Measurements from ENCODE around the gene ZDHHC18. TPM values are rescaled to one million over a fixed set of nuclear protein-coding genes. Genes with fewer than 3 reads are reported as not detected.

ZDHHC18 gene, protein sequence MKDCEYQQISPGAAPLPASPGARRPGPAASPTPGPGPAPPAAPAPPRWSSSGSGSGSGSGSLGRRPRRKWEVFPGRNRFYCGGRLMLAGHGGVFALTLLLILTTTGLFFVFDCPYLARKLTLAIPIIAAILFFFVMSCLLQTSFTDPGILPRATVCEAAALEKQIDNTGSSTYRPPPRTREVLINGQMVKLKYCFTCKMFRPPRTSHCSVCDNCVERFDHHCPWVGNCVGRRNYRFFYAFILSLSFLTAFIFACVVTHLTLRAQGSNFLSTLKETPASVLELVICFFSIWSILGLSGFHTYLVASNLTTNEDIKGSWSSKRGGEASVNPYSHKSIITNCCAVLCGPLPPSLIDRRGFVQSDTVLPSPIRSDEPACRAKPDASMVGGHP
- total RNA-seq (2014; rRNA removed; shearing (Covaris generic)) (11.6 and 12.8 TPM in 2 replicates), polyA plus RNA-seq (2016; fragmentation: Nextera tagmentation; extraction: Ambion mirVana) (1.3 and 1.9 TPM in 2 replicates)

DNA sequence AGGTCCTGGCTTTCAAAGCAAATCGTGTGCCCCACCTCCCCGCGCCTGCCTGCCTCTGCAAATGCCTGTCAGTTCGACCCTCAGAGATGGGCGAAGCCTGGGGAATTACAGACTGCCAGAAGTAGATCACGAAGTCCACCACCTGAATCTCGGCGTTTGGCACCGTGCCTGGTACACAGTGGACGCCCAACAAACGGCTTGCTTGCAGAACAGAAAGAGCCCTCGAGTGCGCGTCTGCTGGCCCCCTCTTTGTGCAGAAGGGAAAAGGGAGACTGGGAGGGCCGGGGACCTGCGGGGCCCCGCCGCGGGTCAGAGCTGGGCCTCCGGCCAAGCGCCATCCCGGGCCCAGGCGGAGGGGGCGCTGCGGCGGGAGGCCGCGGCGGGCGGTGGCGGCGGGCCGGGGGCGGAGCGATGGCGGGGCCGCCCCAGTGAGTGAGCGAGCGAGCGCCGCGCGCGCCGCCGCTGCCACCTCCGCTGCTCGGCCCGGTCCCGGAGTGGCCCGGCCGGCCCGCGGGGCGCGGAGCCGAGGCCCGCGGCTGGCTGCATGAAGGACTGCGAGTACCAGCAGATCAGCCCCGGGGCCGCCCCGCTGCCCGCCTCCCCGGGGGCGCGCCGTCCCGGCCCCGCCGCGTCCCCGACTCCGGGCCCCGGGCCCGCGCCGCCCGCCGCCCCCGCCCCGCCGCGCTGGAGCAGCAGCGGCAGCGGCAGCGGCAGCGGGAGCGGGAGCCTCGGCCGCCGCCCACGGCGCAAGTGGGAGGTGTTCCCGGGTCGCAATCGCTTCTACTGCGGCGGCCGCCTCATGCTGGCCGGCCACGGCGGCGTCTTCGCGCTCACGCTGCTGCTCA lies at the start of gene ZDHHC18:
ZDHHC18 (plus strand) TSS at position 428 of the 845 bp plus-strand sequence; CDS start at position 545, 117 bp downstream.
- peaks cover 15% of the 10 kb centered on the region for H3F3A ChIP-seq (ENCODE audit: insufficient read depth)
- H3K79me2 ChIP-seq (ENCODE audit: insufficient read depth): peaks cover 42% of the 10 kb centered on the region
- peaks cover 5% of the 10 kb centered on the region; the same call in 1 of the 2 replicates for H3K4me1 ChIP-seq (ENCODE audit: insufficient read depth)
- H2AFZ ChIP-seq: peak within 1 kb of the TSS; percentile 98
- peak; percentile 85 for DNase-seq
- in situ Hi-C loops (cut with MboI): no loop called here
- H4K20me1 ChIP-seq (ENCODE audit: insufficient read depth): no peaks in the 10 kb centered on the region
- H3K27ac ChIP-seq: peak within 1 kb of the TSS; percentile 20; the same call in 1 of the 2 replicates
- H3K27me3 ChIP-seq (replicated peaks; ENCODE audit: insufficient read depth): no peaks in the 10 kb centered on the region
- H3K4me2 ChIP-seq (ENCODE audit: unreplicated experiment): peak within 1 kb of the TSS; percentile 91
- H3K9ac ChIP-seq: peak within 1 kb of the TSS; percentile 87
- peak within 1 kb of the TSS; percentile 78 for H3K4me3 ChIP-seq
- H3K9me3 ChIP-seq (ENCODE audit: low read depth): no peaks in the 10 kb centered on the region
- no peaks in the 10 kb centered on the region for H3K36me3 ChIP-seq (ENCODE audit: low read depth)
- WGBS, 2 experiments (ENCODE audit: low coverage in 1 of 2, low lambda C conversion rate in 2 of 2, missing lambda C conversion rate in 2 of 2): 1 to 2% methylated on average over 16 to 36 of the region's 107 CpGs
- TF ChIP-seq EZH2 (IDR thresholded peaks at IDR 0.05; ENCODE audit: insufficient read depth, poor library complexity, severe bottlenecking) (no peak), EZH2phosphoT487 (IDR thresholded peaks at IDR 0.05; ENCODE audit: insufficient read depth, low read depth) (no peak)
- H3K9me2 ChIP-seq (ENCODE audit: insufficient read depth): no peaks in the 10 kb centered on the region

DNA sequence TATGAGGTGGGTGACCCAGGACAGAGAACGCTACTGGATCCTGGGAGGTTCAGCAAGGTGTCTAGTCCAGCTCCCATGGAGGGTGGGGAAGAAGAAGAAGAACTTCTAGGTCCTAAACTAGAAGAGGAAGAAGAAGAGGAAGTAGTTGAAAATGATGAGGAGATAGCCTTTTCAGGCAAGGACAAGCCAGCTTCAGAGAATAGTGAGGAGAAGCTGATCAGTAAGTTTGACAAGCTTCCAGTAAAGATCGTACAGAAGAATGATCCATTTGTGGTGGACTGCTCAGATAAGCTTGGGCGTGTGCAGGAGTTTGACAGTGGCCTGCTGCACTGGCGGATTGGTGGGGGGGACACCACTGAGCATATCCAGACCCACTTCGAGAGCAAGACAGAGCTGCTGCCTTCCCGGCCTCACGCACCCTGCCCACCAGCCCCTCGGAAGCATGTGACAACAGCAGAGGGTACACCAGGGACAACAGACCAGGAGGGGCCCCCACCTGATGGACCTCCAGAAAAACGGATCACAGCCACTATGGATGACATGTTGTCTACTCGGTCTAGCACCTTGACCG lies 47.3 kb upstream of the ZDHHC18 start:
- peaks cover 31% of the 10 kb centered on the region for H3F3A ChIP-seq (ENCODE audit: insufficient read depth)
- no peak for DNase-seq
- peaks cover 72% of the 10 kb centered on the region for H3K36me3 ChIP-seq (ENCODE audit: low read depth)
- H3K79me2 ChIP-seq (ENCODE audit: insufficient read depth): peaks cover 79% of the 10 kb centered on the region
- no peak overlapping the region for H3K4me3 ChIP-seq
- no peak overlapping the region for H2AFZ ChIP-seq
- peaks cover 9% of the 10 kb centered on the region for H3K4me1 ChIP-seq (ENCODE audit: insufficient read depth)
- in situ Hi-C loops (cut with MboI): no loop called here
- H3K27me3 ChIP-seq (replicated peaks; ENCODE audit: insufficient read depth): no peaks in the 10 kb centered on the region
- H3K9me3 ChIP-seq (ENCODE audit: low read depth): no peaks in the 10 kb centered on the region
- no peaks in the 10 kb centered on the region for H3K9me2 ChIP-seq (ENCODE audit: insufficient read depth)
- no peak overlapping the region for H3K9ac ChIP-seq
- no peak overlapping the region for H3K4me2 ChIP-seq (ENCODE audit: unreplicated experiment)
- H4K20me1 ChIP-seq (ENCODE audit: insufficient read depth): no peaks in the 10 kb centered on the region
- TF ChIP-seq EZH2 (IDR thresholded peaks at IDR 0.05; ENCODE audit: insufficient read depth, poor library complexity, severe bottlenecking) (no peak), EZH2phosphoT487 (IDR thresholded peaks at IDR 0.05; ENCODE audit: insufficient read depth, low read depth) (no peak)
- H3K27ac ChIP-seq: no peak overlapping the region
- WGBS, 2 experiments (ENCODE audit: low coverage in 1 of 2, low lambda C conversion rate in 2 of 2, missing lambda C conversion rate in 2 of 2): 90 to 91% methylated on average over 11 of the region's 11 CpGs

DNA sequence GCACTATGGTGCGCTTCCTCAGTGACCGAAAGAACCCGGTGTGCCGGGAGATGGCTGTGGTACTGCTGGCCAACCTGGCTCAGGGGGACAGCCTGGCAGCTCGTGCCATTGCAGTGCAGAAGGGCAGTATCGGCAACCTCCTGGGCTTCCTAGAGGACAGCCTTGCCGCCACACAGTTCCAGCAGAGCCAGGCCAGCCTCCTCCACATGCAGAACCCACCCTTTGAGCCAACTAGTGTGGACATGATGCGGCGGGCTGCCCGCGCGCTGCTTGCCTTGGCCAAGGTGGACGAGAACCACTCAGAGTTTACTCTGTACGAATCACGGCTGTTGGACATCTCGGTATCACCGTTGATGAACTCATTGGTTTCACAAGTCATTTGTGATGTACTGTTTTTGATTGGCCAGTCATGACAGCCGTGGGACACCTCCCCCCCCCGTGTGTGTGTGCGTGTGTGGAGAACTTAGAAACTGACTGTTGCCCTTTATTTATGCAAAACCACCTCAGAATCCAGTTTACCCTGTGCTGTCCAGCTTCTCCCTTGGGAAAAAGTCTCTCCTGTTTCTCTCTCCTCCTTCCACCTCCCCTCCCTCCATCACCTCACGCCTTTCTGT lies 46.0 kb upstream of the ZDHHC18 start:
- H3K27ac ChIP-seq: no peak overlapping the region
- DNase-seq: no peak
- no peak overlapping the region for H3K9ac ChIP-seq
- H2AFZ ChIP-seq: no peak overlapping the region
- no peaks in the 10 kb centered on the region for H3K9me3 ChIP-seq (ENCODE audit: low read depth)
- peaks cover 70% of the 10 kb centered on the region for H3K79me2 ChIP-seq (ENCODE audit: insufficient read depth)
- H3K4me3 ChIP-seq: no peak overlapping the region
- in situ Hi-C loops (cut with MboI): loop anchor here (10.0 kb wide), 1 partner anchor 86 kb away; the partner anchor contains the start of gene ARID1A
- H3K4me1 ChIP-seq (ENCODE audit: insufficient read depth): peaks cover 20% of the 10 kb centered on the region
- no peaks in the 10 kb centered on the region for H4K20me1 ChIP-seq (ENCODE audit: insufficient read depth)
- H3K9me2 ChIP-seq (ENCODE audit: insufficient read depth): no peaks in the 10 kb centered on the region
- no peaks in the 10 kb centered on the region for H3K27me3 ChIP-seq (replicated peaks; ENCODE audit: insufficient read depth)
- peaks cover 42% of the 10 kb centered on the region for H3F3A ChIP-seq (ENCODE audit: insufficient read depth)
- 91 to 92% methylated on average over 21 of the region's 21 CpGs for WGBS, 2 experiments (ENCODE audit: low coverage in 1 of 2, low lambda C conversion rate in 2 of 2, missing lambda C conversion rate in 2 of 2)
- TF ChIP-seq EZH2phosphoT487 (IDR thresholded peaks at IDR 0.05; ENCODE audit: insufficient read depth, low read depth): no peak
- TF ChIP-seq EZH2 (IDR thresholded peaks at IDR 0.05; ENCODE audit: insufficient read depth, poor library complexity, severe bottlenecking): no peak
- no peak overlapping the region for H3K4me2 ChIP-seq (ENCODE audit: unreplicated experiment)
- H3K36me3 ChIP-seq (ENCODE audit: low read depth): peaks cover 63% of the 10 kb centered on the region
